NAMALWA (cell line): ENCODE data around the gene CPNE8.

ENCODE experiments used
- DNase-seq: peaks from one replicate; pipeline ENCODE4 v3.0.0-alpha.2; 2015; ENCODE audit warnings: low spot score

The CPNE8 gene

DNA sequence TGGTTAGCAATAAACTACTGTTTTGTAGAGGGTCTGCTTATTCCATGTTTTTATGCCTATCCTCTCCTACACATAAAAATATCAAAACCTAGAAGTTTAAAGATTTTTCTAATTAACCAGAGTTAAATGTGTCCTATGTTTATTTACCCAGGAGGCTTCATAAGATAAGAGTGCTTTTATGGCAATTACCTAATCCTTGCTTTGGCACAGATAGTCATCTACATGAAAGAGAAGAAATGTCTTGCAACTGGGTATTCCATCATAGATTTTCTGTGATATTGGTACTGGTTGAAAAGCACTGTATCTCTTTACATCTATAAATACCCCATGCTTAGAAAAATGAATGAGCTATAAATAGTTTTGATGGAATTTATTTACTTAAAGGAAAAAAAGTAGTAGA, 277.1 kb downstream of the CPNE8 start:
- no peak for DNase-seq

DNA sequence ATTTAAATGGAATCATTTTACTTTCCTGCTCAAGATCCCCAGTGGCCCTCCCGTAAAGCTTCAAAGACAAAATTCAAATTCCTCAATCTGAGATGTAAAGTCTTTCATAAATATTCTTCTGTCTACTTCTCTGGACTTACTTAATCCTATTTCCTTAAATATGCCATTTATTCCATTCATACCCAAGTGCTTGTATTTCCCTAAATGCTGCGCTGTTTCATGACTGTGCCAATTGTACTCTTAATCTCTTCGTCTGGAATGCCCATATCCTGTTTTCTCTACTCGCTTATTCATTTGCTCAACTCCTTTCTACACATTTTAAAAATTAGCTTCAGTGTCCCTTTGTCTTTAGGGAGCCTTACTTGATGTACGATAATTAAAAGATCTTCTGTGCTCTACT, 280.1 kb downstream of the CPNE8 start:
- no peak for DNase-seq

DNA sequence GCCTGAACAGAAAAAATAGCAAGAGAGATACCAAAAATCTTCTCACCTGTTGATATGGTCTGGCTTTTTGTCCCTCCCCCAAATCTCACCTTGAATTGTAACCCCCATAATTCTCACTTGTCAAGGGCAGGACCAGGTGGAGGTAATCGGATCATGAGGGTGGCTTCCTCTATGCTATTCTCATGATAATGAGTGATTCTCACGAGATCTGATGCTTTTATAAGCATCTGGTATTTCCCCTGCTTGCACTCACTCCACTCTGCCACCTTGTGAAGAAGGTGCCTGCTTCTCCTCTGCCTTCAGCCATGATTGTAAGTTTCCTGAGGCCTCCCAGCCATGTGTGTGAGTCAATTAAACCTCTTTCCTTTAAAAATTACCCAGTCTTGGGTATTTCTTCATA, 291.2 kb downstream of the CPNE8 start:
- DNase-seq = no peak

DNA sequence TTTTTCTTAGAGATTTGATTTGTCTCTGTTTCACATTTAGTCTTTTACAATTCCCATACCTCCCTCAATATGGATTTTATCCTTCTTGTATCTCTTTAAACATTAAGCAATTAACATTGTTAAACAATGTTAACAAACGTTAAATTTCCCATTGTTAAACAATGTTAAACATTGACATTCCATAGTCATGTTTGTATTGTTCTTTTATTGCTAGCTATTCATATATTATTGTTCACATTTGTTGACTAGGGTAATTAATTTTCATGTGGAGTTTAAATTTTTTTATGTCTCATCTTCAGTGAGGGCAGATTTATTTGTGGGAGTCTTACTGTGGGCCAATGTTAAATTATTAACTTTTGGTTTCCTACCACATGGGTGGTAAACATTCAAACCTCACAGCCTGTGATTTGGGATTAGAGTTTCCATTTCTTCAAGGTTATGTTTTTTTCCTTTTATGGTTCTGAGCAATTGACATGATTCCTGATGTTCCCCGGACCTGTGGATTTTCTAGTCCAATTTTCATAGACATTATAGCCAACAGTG, 294.5 kb downstream of the CPNE8 start:
- DNase-seq = no peak

DNA sequence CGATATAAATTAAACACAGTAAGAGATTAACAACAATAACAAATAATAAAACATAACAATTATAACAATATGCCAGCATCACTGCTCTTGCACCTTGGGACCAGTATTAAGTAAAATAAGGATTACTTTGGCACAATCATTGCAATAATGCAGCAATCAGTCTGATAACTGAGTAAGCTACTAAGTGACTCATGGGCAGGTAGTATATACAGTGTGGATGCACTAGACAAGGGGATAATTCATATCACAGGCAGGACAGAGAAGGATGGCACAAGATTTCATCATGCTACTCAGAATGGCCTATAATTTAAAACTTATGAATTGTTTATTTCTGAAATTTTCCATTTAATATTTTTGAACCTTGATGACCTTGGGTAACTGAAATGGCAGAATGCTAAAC, 298.1 kb downstream of the CPNE8 start:
- DNase-seq = no peak
